KOPT-K1 (cell line): ENCODE data around the gene ASCL5.

Experiments used
- H3K27ac ChIP-seq: fragments of 200-600 bp; sonication (generic); 2 replicates; pipeline ENCODE4 v1.5.1; 2016; ENCODE audit warnings: antibody characterized with exemption, mild to moderate bottlenecking, low read depth, low read length; ENCODE audit not compliant: poor library complexity, severe bottlenecking
- H3K36me3 ChIP-seq: fragments of 200-600 bp; sonication (generic); 2 replicates; pipeline ENCODE4 v1.5.1; 2017; ENCODE audit warnings: antibody characterized with exemption, mild to moderate bottlenecking, low read length, moderate library complexity; ENCODE audit not compliant: insufficient read depth
- H3K9me3 ChIP-seq: fragments of 200-600 bp; sonication (generic); 2 replicates; pipeline ENCODE4 v1.5.1; 2017; ENCODE audit warnings: antibody characterized with exemption, low read length, mild to moderate bottlenecking; ENCODE audit not compliant: insufficient read depth, poor library complexity, severe bottlenecking

The ASCL5 gene

DNA sequence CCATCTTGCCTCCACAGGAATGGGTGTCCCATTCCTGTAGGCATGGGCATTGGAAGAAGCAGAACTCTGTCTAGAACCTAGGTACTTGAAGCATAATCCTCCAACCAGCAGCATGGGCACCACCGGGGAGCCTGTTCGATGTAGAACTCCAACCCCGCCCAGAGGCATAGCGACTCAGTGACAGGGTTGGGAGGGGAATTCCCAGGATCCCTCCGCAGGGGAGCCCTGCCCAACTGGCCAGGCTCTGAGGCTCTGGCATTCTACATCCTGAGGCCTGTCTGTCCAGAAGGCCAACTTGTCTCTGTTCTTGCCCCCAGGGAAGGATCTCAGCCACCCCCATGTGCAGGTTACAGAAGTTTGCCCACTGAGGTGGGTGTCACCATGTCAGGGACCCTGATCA, 53.0 kb downstream of the ASCL5 start:
- Histone ChIP-seq H3K36me3 (no peaks in the 10 kb centered on the region), H3K27ac (no peak overlapping the region), H3K9me3 (no peaks in the 10 kb centered on the region)

DNA sequence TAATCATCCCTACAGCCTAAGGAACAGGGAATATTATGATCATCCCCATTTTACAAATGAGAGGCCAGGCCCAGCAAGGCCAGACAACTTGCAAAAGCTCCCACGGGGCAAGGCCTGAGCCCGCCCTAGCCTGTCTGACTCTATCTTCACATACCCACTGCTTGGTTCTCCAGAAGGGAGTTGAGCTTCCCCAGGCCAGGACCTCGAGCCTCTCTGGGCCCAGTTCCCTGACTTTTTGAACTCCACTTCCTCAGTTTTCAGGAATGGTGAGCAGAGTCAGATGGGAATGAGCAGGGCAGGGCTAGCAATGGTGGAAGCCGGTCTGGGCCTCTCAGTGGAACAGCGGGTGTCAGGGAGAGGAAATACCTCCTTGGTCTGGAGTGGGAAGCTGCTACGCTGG, 54.1 kb downstream of the ASCL5 start:
- H3K9me3 ChIP-seq: no peaks in the 10 kb centered on the region
- H3K27ac ChIP-seq: no peak overlapping the region
- no peaks in the 10 kb centered on the region for H3K36me3 ChIP-seq

DNA sequence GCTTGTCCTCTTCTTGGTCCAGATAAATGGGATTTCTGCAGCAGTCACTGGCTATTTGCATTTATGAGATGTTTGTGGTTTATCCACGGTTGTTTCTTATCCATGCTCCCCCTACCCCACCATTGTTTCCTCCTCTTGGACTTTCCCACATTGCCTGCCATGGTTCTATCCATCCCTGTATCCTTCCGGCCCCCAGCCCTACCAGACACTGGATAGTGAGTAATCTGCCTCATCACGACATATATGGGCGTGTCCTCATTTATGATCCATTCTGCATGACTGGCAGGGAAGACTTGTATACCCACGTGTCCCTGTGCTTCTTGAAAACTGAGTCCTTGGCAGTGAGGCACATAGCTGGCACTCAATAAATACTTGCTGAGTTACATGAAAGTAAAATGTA, 54.8 kb downstream of the ASCL5 start:
- Histone ChIP-seq H3K36me3 (no peaks in the 10 kb centered on the region), H3K9me3 (no peaks in the 10 kb centered on the region), H3K27ac (no peak overlapping the region)

- no peak overlapping the region for H3K27ac ChIP-seq
- H3K36me3 ChIP-seq: no peaks in the 10 kb centered on the region
Observed at GRCh38 chr1:201069636-201070035, 57.3 kb downstream of the ASCL5 start.

DNA sequence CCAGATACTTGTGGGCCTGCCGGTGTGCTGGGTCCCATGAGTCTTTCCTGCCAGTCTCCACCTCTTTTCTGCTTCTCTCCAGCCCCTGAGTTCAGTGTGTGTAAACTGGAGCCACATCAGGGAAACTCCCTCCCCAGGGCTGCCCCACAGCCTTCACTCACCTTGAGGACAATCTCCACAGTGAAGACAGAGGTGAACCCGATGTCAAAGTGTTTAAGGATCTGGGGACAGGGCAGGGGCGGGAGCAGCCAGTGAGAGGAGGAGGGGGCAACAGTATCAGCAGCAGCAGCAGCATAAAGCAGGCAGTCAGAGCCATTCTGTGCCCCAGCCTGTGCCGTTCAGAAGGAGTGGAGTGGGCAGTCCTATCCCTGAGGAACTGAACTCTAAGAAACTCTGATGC, 58.0 kb downstream of the ASCL5 start:
- Histone ChIP-seq H3K9me3 (no peaks in the 10 kb centered on the region), H3K27ac (no peak overlapping the region)

More at GRCh38 chr1:201069636-201070035, 57.3 kb downstream of the ASCL5 start:
- H3K9me3 ChIP-seq: no peaks in the 10 kb centered on the region

DNA sequence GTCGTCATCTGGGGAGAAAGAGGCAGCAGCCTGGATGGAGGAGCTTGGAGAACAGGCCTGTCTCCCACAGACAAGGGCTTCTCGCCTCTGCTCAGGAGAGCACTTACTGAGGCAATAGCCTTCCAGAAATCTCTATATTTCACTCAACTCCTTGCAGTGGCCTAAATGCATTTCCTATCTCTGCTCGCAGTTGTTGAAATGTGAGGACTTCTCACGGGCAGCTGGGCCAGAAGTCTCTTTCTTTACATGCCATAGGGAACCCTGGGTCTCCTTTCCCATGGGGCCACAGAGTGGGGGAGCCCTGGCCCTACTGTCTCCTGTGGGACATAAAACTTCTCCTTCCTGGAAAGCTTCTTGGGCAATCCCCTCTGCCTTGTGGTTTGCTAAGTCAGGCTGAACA, 60.0 kb downstream of the ASCL5 start:
- Histone ChIP-seq H3K36me3 (no peaks in the 10 kb centered on the region), H3K9me3 (no peaks in the 10 kb centered on the region), H3K27ac (no peak overlapping the region)

More for the DNA sequence above, 58.0 kb downstream of the ASCL5 start:
- H3K36me3 ChIP-seq: no peaks in the 10 kb centered on the region

DNA sequence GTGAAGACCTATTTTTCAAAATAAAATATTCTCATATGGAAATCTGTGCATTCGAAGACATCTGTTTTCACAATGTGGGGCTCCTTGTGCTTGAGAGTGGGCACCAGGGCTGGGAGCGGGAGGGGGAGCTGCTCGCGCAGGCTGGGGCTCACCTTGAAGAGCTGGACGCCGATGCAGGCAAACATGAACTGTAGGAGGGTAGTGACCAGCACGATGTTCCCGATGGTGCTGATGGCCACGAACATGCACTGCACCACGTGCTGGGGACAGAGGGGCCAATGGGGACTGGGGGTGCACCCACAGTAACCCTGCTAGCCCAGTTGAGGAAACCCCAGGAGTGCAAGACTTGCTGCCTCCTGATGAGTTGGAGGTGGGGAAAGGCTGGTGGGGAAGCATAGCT, 61.3 kb downstream of the ASCL5 start:
- Histone ChIP-seq H3K9me3 (no peaks in the 10 kb centered on the region), H3K36me3 (no peaks in the 10 kb centered on the region), H3K27ac (no peak overlapping the region)

DNA sequence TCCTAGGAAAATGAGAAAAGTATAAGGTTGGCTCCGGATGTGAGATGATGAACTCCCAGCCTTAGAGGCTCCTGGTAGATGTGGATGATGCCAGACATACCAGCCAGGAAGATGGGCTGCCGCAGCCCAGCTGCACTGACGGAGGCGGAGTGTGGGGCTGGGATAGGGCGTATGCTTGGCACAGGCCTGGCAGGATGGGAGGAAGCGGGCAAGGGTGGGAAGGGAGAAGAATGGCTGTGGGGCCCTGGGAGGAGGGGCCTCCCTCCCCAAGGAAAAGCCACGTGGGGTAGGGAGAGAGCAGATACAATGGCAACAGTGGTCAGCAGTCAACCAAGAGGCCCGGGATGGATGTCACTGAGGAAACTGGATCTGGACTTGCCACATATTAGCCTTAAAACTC, 62.2 kb downstream of the ASCL5 start:
- no peaks in the 10 kb centered on the region for H3K36me3 ChIP-seq
- no peaks in the 10 kb centered on the region for H3K9me3 ChIP-seq
- H3K27ac ChIP-seq: no peak overlapping the region
